Lower leg skin (tissue), 4 donors: ENCODE data around the gene MID1. TPM values are rescaled to one million over a fixed set of nuclear protein-coding genes. Genes with fewer than 3 reads are reported as not detected.

Experiments used
- DNase-seq, 2 donors: peaks; one replicate each; pipeline ENCODE4 v3.0.0-alpha.2; 2019; ENCODE audit warnings: low spot score in 2 of 2
- H3K4me3 ChIP-seq: fragments of 200-600 bp; sonication (generic); 2 replicates; pipeline ENCODE4 v1.5.1; 2017; ENCODE audit warnings: mild to moderate bottlenecking, low read depth; ENCODE audit not compliant: poor library complexity, severe bottlenecking
- CTCF ChIP-seq, 3 donors: fragments of 450-650 bp; IDR thresholded peaks; one replicate each; pipeline ENCODE4 v1.5.1; 2016; ENCODE audit warnings: antibody characterized with exemption in 3 of 3, mild to moderate bottlenecking in 3 of 3, moderate library complexity in 2 of 3
- POLR2A ChIP-seq, 2 donors: fragments of 450-650 bp; IDR thresholded peaks; one replicate each; pipeline ENCODE4 v1.6.1; 2016 to 2017; ENCODE audit warnings: antibody characterized with exemption in 2 of 2, mild to moderate bottlenecking in 1 of 2, moderate library complexity in 1 of 2
- WGBS, 2 donors: methylation state at CpG; one replicate each; pipeline ENCODE4 v1.1.5; 2018; 5-methylcytosine and 5-hydroxymethylcytosine counted together
- intact Hi-C: fragments of 100-400 bp; cut with DNase I; formaldehyde crosslinking; loops from one replicate; pipeline ENCODE4 v1.15.0; 2023; ENCODE audit warnings: low total_unique reads
- total RNA-seq, 4 donors: library from RNA; depleted of rRNA; stranded (reverse); fragments of >200 nt; gene quantifications; one replicate each; pipeline ENCODE4 v1.1.0, GENCODE V29; 2016

The MID1 gene
- total RNA-seq, 4 donors from 2014 or later: 2.7 to 7.2 (median 3.9) TPM

GRCh38 chrX:10634392-10635161 lies 14.2 kb upstream of the MID1 start:
- intact Hi-C loops: loop anchor here (10.0 kb wide), 1 partner anchor 440 kb away; no protein-coding TSS in a partner anchor
- no peak overlapping the region for H3K4me3 ChIP-seq
- WGBS, 2 donors: 42 to 51% methylated on average over 13 to 15 of the region's 15 CpGs
- DNase-seq: peak in 1 of 2 donors; percentile 21
- TF ChIP-seq CTCF (IDR thresholded peaks at IDR 0.05): no peak
- no peak for TF ChIP-seq POLR2A (IDR thresholded peaks at IDR 0.05)

- no peak overlapping the region for H3K4me3 ChIP-seq
- intact Hi-C loops: loop anchor here (10.0 kb wide), 1 partner anchor 439 kb away; no protein-coding TSS in a partner anchor
- DNase-seq: peak in 1 of 2 donors; percentile 45
- 7 to 12% methylated on average over 2 of the region's 2 CpGs for WGBS, 2 donors
- TF ChIP-seq CTCF (IDR thresholded peaks at IDR 0.05) (no peak), POLR2A (IDR thresholded peaks at IDR 0.05) (no peak)
Measured at GRCh38 chrX:10633722-10634121, 13.3 kb upstream of the MID1 start.

GRCh38 chrX:10631416-10632145 lies 11.2 kb upstream of the MID1 start:
- no peak overlapping the region for H3K4me3 ChIP-seq
- no peak for DNase-seq
- TF ChIP-seq POLR2A (IDR thresholded peaks at IDR 0.05) (no peak), CTCF (IDR thresholded peaks at IDR 0.05) (no peak)
- WGBS, 2 donors: 68 to 72% methylated on average over 7 of the region's 7 CpGs
- intact Hi-C loops: loop anchor here (10.0 kb wide), 1 partner anchor 437 kb away; no protein-coding TSS in a partner anchor

GRCh38 chrX:10630320-10630719 lies 9.9 kb upstream of the MID1 start:
- no peak for TF ChIP-seq CTCF (IDR thresholded peaks at IDR 0.05)
- TF ChIP-seq POLR2A (IDR thresholded peaks at IDR 0.05): no peak
- no peak overlapping the region for H3K4me3 ChIP-seq
- intact Hi-C loops: loop anchor here (10.0 kb wide), 1 partner anchor 436 kb away; no protein-coding TSS in a partner anchor
- DNase-seq: no peak
- WGBS, 2 donors: 56 to 70% methylated on average over 4 of the region's 4 CpGs

- no peak overlapping the region for H3K4me3 ChIP-seq
- 73 to 80% methylated on average over 3 of the region's 3 CpGs for WGBS, 2 donors
- intact Hi-C loops: loop anchor here (10.0 kb wide), 1 partner anchor 435 kb away; no protein-coding TSS in a partner anchor
- TF ChIP-seq POLR2A (IDR thresholded peaks at IDR 0.05) (no peak), CTCF (IDR thresholded peaks at IDR 0.05) (no peak)
- DNase-seq: no peak
Measured at GRCh38 chrX:10629905-10630304, 9.5 kb upstream of the MID1 start.
